MV-4-11 (cell line): Measurements from ENCODE around the gene TVP23A.
"Not testable (repeated sequence)": the region's sequence is repeated elsewhere in the genome, so short reads cannot be mapped to it uniquely, and the experiment has no call there.

Experiments used
- DNase-seq: peaks from one replicate; lab custom pipeline; 2025; lab: John Stamatoyannopoulos, UW

TVP23A gene

GRCh38 chr16:10745841-10746240, 72.8 kb downstream of the TVP23A start:
- no peak for DNase-seq

GRCh38 chr16:10744370-10745030, 74.1 kb downstream of the TVP23A start:
- DNase-seq, result no peak

GRCh38 chr16:10743610-10744369, 74.8 kb downstream of the TVP23A start, which contains the start of gene NUBP1:
Gene NUBP1, plus strand, starts transcription at chr16:10743842. Its CDS starts 22 bp downstream, at chr16:10743864.
- peak; percentile 95 for DNase-seq

GRCh38 chr16:10743227-10743609, 75.4 kb downstream of the TVP23A start:
- DNase-seq, result no peak

GRCh38 chr16:10741844-10742243, 76.8 kb downstream of the TVP23A start:
- DNase-seq, result no peak

- not testable (repeated sequence) for DNase-seq
Observed at GRCh38 chr16:10741249-10741648, 77.3 kb downstream of the TVP23A start.

- DNase-seq, result no peak
Observed at GRCh38 chr16:10740845-10741208, 77.8 kb downstream of the TVP23A start.

- no peak for DNase-seq
Observed at GRCh38 chr16:10740000-10740844, 78.4 kb downstream of the TVP23A start.

GRCh38 chr16:10738231-10739077, 80.1 kb downstream of the TVP23A start:
- DNase-seq, result peak; percentile 94

GRCh38 chr16:10737068-10737625, 81.4 kb downstream of the TVP23A start:
- peak; percentile 65 for DNase-seq

- DNase-seq, result no peak
Observed at GRCh38 chr16:10731790-10732189, 86.8 kb downstream of the TVP23A start.

- no peak for DNase-seq
Observed at GRCh38 chr16:10729104-10730048, 89.2 kb downstream of the TVP23A start.

GRCh38 chr16:10728003-10728887, 90.3 kb downstream of the TVP23A start:
- peak; percentile 47 for DNase-seq
